Neural progenitor cell (in vitro differentiated cells): ENCODE data around the gene ISM1. TPM values are rescaled to one million over a fixed set of nuclear protein-coding genes. Genes with fewer than 3 reads are reported as not detected.

Source experiments
- DNase-seq: peaks from one replicate; pipeline ENCODE4 v3.0.0-alpha.2; 2016; ENCODE audit warnings: low spot score
- H2AFZ ChIP-seq: fragments of 200-600 bp; sonication (generic); replicated peaks from 2 replicates; pipeline ENCODE4 v1.6.1; 2016; ENCODE audit warnings: antibody characterized with exemption
- H3F3A ChIP-seq: fragments of 200-600 bp; sonication (generic); 2 replicates; pipeline ENCODE4 v1.6.1; 2016; ENCODE audit warnings: antibody characterized with exemption, low read depth
- H3K27ac ChIP-seq: fragments of 200-600 bp; sonication (generic); 2 replicates; pipeline ENCODE4 v1.5.1; 2016; ENCODE audit warnings: mild to moderate bottlenecking
- H3K27me3 ChIP-seq: fragments of 200-600 bp; sonication (generic); 2 replicates; pipeline ENCODE4 v1.6.1; 2016; ENCODE audit warnings: mild to moderate bottlenecking, moderate library complexity
- H3K36me3 ChIP-seq: fragments of 200-600 bp; sonication (generic); 2 replicates; pipeline ENCODE4 v1.5.1; 2016
- H3K4me1 ChIP-seq: fragments of 200-600 bp; sonication (generic); 2 replicates; pipeline ENCODE4 v1.6.1; 2016; ENCODE audit warnings: mixed run types
- H3K4me2 ChIP-seq: fragments of 200-600 bp; sonication (generic); 2 replicates; pipeline ENCODE4 v1.6.1; 2016
- H3K4me3 ChIP-seq: fragments of 200-600 bp; sonication (generic); 2 replicates; pipeline ENCODE4 v1.5.1; 2016
- H3K79me2 ChIP-seq: fragments of 200-600 bp; sonication (generic); 2 replicates; pipeline ENCODE4 v1.6.1; 2016; ENCODE audit warnings: low read depth
- H3K9ac ChIP-seq: fragments of 200-600 bp; sonication (generic); 2 replicates; pipeline ENCODE4 v1.6.1; 2016
- H3K9me3 ChIP-seq: fragments of 200-600 bp; sonication (generic); 2 replicates; pipeline ENCODE4 v1.5.1; 2016; ENCODE audit warnings: low read depth
- H4K20me1 ChIP-seq: fragments of 200-600 bp; sonication (generic); 2 replicates; pipeline ENCODE4 v1.6.1; 2016; ENCODE audit warnings: low read depth
- H3K27ac Mint-ChIP-seq: 3 replicates; pipeline ENCODE4 v1.8.0; 2021; ENCODE audit warnings: mixed read lengths
- H3K27me3 Mint-ChIP-seq: 2 replicates; pipeline ENCODE4 v1.8.0; 2022; ENCODE audit warnings: low read depth, mild to moderate bottlenecking, inconsistent platforms, moderate library complexity, mixed read lengths; ENCODE audit not compliant: insufficient read depth
- H3K36me3 Mint-ChIP-seq: 3 replicates; pipeline ENCODE4 v1.8.0; 2021; ENCODE audit warnings: mixed read lengths
- H3K4me1 Mint-ChIP-seq: 3 replicates; pipeline ENCODE4 v1.8.0; 2021; ENCODE audit warnings: mixed read lengths
- H3K4me3 Mint-ChIP-seq: 3 replicates; pipeline ENCODE4 v1.8.0; 2021; ENCODE audit warnings: mild to moderate bottlenecking, moderate library complexity, mixed read lengths
- H3K9me3 Mint-ChIP-seq: 3 replicates; pipeline ENCODE4 v1.8.0; 2020; ENCODE audit warnings: mixed read lengths
- EZH2 ChIP-seq: fragments of 200-600 bp; sonication (generic); IDR thresholded peaks from 2 replicates; pipeline ENCODE4 v1.6.1; 2017; ENCODE audit warnings: antibody characterized with exemption, mild to moderate bottlenecking, moderate library complexity
- EZH2phosphoT487 ChIP-seq: fragments of 200-600 bp; sonication (generic); IDR thresholded peaks from 2 replicates; pipeline ENCODE4 v1.6.1; 2017; ENCODE audit warnings: antibody characterized with exemption
- total RNA-seq: library from RNA; depleted of rRNA; stranded (reverse); fragments of >200 nt; gene quantifications from 2 replicates; pipeline ENCODE4 v1.2.3, GENCODE V29; 2015; ENCODE audit warnings: low replicate concordance
- TF ChIP-seq, protein P1 (sequence below): fragments of 200-600 bp; sonication (generic); IDR thresholded peaks from 2 replicates; pipeline ENCODE4 v1.5.1; 2017; ENCODE audit warnings: antibody characterized with exemption, mild to moderate bottlenecking

Gene ISM1
- total RNA-seq, 1 donor from 2014 or later = not detected

DNA sequence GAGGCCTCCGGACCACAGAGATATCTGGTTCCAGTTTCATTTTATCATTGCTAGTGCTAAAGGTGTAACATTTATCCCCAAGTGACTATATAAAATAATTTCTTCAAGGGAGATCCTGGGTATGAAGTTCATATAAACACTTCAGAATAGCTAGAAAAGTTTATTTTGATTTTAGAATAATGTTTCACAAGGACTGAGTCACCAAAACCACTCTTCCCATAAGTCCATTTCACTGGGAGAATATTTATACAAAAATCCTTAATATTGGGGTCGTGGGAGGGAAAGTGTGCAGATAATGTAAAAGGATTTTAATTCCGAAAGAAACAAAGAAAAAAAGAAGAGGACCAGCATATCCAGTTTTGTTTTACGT, 128.1 kb downstream of the ISM1 start:
- H3K4me3 Mint-ChIP-seq = no peak overlapping the region

More for the DNA sequence above, 128.1 kb downstream of the ISM1 start:
- Histone ChIP-seq H4K20me1 (no peaks in the 10 kb centered on the region), H3K9me3 (no peaks in the 10 kb centered on the region), H3K4me1 (no peaks in the 10 kb centered on the region), H3K36me3 (no peaks in the 10 kb centered on the region), H3K4me2 (no peak overlapping the region), H3K9ac (no peak overlapping the region), H2AFZ (no peak overlapping the region), H3K27ac (no peak overlapping the region), H3K4me3 (no peak overlapping the region), H3F3A (no peaks in the 10 kb centered on the region), H3K27me3 (no peaks in the 10 kb centered on the region), H3K79me2 (no peaks in the 10 kb centered on the region)
- no peaks in the 10 kb centered on the region for H3K36me3 Mint-ChIP-seq
- peaks cover under 1% of the 10 kb centered on the region for H3K27me3 Mint-ChIP-seq
- H3K27ac Mint-ChIP-seq = no peak overlapping the region
- H3K9me3 Mint-ChIP-seq = no peaks in the 10 kb centered on the region
- DNase-seq = no peak
- TF ChIP-seq, protein P1, sequence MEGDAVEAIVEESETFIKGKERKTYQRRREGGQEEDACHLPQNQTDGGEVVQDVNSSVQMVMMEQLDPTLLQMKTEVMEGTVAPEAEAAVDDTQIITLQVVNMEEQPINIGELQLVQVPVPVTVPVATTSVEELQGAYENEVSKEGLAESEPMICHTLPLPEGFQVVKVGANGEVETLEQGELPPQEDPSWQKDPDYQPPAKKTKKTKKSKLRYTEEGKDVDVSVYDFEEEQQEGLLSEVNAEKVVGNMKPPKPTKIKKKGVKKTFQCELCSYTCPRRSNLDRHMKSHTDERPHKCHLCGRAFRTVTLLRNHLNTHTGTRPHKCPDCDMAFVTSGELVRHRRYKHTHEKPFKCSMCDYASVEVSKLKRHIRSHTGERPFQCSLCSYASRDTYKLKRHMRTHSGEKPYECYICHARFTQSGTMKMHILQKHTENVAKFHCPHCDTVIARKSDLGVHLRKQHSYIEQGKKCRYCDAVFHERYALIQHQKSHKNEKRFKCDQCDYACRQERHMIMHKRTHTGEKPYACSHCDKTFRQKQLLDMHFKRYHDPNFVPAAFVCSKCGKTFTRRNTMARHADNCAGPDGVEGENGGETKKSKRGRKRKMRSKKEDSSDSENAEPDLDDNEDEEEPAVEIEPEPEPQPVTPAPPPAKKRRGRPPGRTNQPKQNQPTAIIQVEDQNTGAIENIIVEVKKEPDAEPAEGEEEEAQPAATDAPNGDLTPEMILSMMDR = no peak
- no peak for TF ChIP-seq EZH2phosphoT487
- no peak for TF ChIP-seq EZH2
- H3K4me1 Mint-ChIP-seq = no peaks in the 10 kb centered on the region

Other genes starting within 250 kb of the ISM1 start
- gene SPTLC3, start 212.3 kb upstream of the ISM1 start, total RNA-seq = 2.3 and 4.2 TPM in 2 replicates